ENCODE results near the gene EFCAB8.
"Not testable (repeated sequence)": the region's sequence is repeated elsewhere in the genome, so short reads cannot be mapped to it uniquely, and the experiment has no call there.

EFCAB8 gene

DNA sequence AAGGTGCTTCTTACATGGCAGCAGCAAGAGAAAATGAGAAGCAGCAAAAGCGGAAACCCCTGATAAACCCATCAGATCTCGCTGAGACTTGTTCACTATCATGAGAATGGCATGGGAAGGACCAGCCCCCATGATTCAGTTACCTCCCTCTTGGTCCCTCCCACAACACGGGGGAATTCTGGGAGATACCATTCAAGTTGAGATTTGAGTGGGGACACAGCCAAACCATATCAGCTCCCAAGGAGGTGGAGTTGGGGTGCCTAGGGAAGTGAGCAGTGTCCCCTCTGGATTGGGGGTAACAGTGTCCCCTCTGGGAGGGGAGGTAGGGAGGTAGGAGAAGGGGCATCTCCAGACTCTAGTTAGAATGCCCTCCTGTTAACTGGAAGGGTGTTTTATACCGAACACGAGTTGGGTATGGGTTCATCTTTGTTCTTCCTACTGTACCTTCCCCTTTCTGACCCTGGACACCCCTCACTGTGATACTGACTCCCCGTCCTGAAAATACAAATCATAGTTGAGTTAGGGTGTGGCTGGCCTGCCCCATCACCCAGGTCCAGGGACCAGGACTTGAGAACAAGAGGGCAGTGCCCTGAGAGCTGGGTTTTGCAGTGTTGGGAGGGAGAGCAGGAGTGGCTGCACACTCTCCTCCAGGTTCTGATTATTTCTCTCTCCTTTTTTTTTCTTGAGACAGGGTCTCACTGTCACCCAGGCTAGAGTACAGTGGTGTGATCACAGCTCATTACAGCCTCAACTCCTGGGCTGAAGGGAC is 62.0 kb downstream of the EFCAB8 start:
- Mint-ChIP-seq H3K4me3 (no peak overlapping the region), H3K27ac (no peak overlapping the region)

DNA sequence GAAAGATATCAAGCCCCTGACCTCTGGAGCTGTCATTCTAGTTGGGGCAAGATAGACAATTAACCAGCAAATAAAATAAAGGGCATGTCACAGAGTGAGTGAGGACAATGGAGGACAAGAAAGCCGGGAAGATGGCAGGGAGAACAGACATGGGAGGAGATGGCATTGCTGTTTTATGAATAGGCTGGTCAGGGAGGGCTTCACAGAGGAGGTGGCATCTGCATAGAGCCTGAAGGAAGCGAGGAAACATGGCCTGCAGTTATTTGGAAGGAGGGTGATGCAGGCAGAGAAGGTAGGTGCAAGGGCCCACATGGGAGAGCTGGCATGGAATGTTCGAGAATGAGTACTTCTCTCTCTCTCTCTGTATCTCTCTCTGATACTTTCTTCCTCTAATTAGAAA is 63.7 kb downstream of the EFCAB8 start:
- no peak for DNase-seq
- Mint-ChIP-seq H3K4me1 (no peaks in the 10 kb centered on the region), H3K27me3 (peaks cover 4% of the 10 kb centered on the region), H3K4me3 (no peak overlapping the region), H3K9me3 (no peaks in the 10 kb centered on the region), H3K27ac (no peak overlapping the region), H3K36me3 (no peaks in the 10 kb centered on the region)
- CTCF ChIA-PET: no interaction called here

More for the DNA sequence above, 62.0 kb downstream of the EFCAB8 start:
- H3K36me3 Mint-ChIP-seq: no peaks in the 10 kb centered on the region
- H3K4me1 Mint-ChIP-seq: no peaks in the 10 kb centered on the region
- H3K27me3 Mint-ChIP-seq: peaks cover 3% of the 10 kb centered on the region
- no peak for DNase-seq
- H3K9me3 Mint-ChIP-seq: peaks cover 6% of the 10 kb centered on the region
- CTCF ChIA-PET: interaction anchor here (0.6 to 1.5 kb wide), 2 partner anchors 84 to 122 kb away, joined by 3 read pairs; partner anchors contain the start of gene SUN5

DNA sequence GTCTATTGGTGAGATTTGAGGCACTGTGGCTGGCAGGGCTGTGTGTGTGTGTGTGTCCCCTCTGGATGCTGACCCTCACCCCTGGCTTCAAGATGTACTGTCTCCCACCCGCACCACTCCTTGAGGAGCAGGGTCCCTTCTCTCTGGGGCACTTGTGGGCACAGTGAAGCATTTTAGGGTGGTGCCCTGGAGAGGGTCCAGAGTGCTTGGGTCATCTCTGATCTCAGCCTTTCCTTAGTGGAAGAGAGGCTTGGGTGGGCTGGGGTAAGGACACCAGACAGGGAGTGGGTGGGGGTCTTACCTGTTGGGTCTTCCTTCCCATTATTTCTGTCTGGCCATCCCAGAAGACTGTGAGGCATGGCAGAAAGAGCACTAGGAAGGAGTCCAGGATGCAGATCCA is 66.1 kb downstream of the EFCAB8 start:
- Mint-ChIP-seq H3K27ac (no peak overlapping the region), H3K4me1 (no peaks in the 10 kb centered on the region), H3K36me3 (no peaks in the 10 kb centered on the region), H3K9me3 (no peaks in the 10 kb centered on the region), H3K4me3 (no peak overlapping the region), H3K27me3 (peaks cover 8% of the 10 kb centered on the region)
- CTCF ChIA-PET: interaction anchor here (1.1 to 1.2 kb wide), 2 partner anchors 80 to 154 kb away, joined by 3 read pairs; partner anchors contain the start of gene SUN5
- DNase-seq: no peak

DNA sequence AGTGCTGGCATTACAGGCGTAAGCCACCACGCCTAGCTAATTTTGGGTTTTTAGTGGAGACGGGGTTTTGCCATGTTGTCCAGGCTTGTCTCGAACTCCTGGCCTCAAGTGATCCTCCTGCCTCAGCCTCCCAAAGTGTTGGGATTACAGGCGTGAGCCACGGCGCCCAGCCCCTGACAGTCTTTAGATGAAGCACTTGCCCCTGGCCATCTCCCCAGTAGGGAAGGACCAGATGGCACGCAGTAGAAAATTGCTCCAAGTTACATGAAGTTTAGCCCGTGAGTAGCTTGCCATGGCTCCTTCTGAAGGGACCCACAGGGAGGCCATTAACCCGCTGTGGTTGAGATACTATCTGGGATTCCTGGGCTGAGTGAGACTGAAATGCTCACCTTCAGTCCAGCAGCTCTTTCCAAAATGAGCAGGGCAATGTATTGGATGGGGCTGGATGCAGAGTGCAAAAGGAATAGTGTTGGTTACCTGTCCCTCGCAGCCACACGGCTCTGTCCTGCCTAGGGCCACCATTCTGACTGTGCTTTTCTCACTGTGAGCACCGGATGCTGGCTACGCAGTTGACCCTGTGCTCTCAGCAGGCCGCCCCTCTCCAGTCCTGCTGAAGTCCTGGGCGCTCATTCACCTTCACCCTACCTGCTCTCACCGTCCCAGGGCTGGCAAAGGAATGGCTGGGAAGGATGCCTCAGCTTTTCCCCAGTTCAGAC is 66.9 kb downstream of the EFCAB8 start:
- Mint-ChIP-seq H3K27ac (no peak overlapping the region), H3K9me3 (no peaks in the 10 kb centered on the region), H3K4me3 (no peak overlapping the region), H3K4me1 (no peaks in the 10 kb centered on the region), H3K36me3 (no peaks in the 10 kb centered on the region), H3K27me3 (peaks cover 8% of the 10 kb centered on the region)
- DNase-seq: no peak
- CTCF ChIA-PET: interaction anchor here (1.2 kb wide), 1 partner anchor 79 kb away, joined by 3 read pairs; the partner anchor contains the start of gene SUN5

- Mint-ChIP-seq H3K4me3 (no peak overlapping the region), H3K36me3 (no peaks in the 10 kb centered on the region), H3K27ac (no peak overlapping the region), H3K4me1 (no peaks in the 10 kb centered on the region), H3K27me3 (peaks cover 8% of the 10 kb centered on the region), H3K9me3 (no peaks in the 10 kb centered on the region)
- DNase-seq: no peak
- CTCF ChIA-PET: no interaction called here
Observed at GRCh38 chr20:32929162-32929561, 70.4 kb downstream of the EFCAB8 start.

GRCh38 chr20:32930181-32930580 is 71.5 kb downstream of the EFCAB8 start:
- no peak overlapping the region for H3K27ac Mint-ChIP-seq
- H3K36me3 Mint-ChIP-seq: no peaks in the 10 kb centered on the region
- DNase-seq: no peak
- no peaks in the 10 kb centered on the region for H3K4me1 Mint-ChIP-seq
- H3K9me3 Mint-ChIP-seq: no peaks in the 10 kb centered on the region
- H3K27me3 Mint-ChIP-seq: peaks cover 8% of the 10 kb centered on the region
- CTCF ChIA-PET: no interaction called here
- H3K4me3 Mint-ChIP-seq: no peak overlapping the region

DNA sequence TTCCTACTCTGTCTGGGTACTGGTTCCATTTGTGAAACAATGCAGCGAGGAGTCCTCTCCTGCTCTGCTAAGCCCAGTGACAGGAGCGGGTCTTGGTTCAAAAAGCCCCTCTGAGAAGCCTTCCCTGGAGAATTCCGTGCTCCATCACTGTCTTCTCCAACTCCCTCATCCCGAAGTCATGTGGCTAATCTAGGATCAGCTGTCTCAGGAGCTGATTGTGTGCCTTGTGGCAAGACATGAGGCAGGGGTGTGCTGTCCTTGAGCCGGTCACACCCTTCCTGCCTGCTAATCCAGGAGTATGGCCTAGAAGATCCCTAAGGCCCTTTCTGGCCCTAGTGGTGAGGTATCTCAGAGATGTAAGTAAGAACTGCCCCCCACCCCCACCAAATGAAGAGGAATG is 72.0 kb downstream of the EFCAB8 start:
- Mint-ChIP-seq H3K9me3 (no peaks in the 10 kb centered on the region), H3K4me3 (no peak overlapping the region), H3K36me3 (no peaks in the 10 kb centered on the region), H3K4me1 (no peaks in the 10 kb centered on the region), H3K27ac (no peak overlapping the region), H3K27me3 (peaks cover 5% of the 10 kb centered on the region)
- CTCF ChIA-PET: no interaction called here
- DNase-seq: no peak

GRCh38 chr20:32934580-32934979 is 75.9 kb downstream of the EFCAB8 start:
- no peak for DNase-seq
- Mint-ChIP-seq H3K4me1 (no peaks in the 10 kb centered on the region), H3K4me3 (no peak overlapping the region), H3K36me3 (no peaks in the 10 kb centered on the region), H3K27me3 (peaks cover 12% of the 10 kb centered on the region), H3K9me3 (no peaks in the 10 kb centered on the region), H3K27ac (no peak overlapping the region)
- CTCF ChIA-PET: no interaction called here

GRCh38 chr20:32941155-32941885 is 82.6 kb downstream of the EFCAB8 start:
- Mint-ChIP-seq H3K36me3 (no peaks in the 10 kb centered on the region), H3K4me3 (no peak overlapping the region), H3K27ac (no peak overlapping the region), H3K9me3 (no peaks in the 10 kb centered on the region), H3K27me3 (peaks cover 14% of the 10 kb centered on the region), H3K4me1 (peaks cover 12% of the 10 kb centered on the region)
- CTCF ChIA-PET: no interaction called here
- DNase-seq: no peak

GRCh38 chr20:32943490-32944052 is 84.8 kb downstream of the EFCAB8 start:
- no peaks in the 10 kb centered on the region for H3K36me3 Mint-ChIP-seq
- H3K4me1 Mint-ChIP-seq: peaks cover 18% of the 10 kb centered on the region
- H3K4me3 Mint-ChIP-seq: no peak overlapping the region
- CTCF ChIA-PET: interaction anchor here (1.9 to 4.2 kb wide), 4 partner anchors 19 to 42 kb away, joined by 5 to 26 read pairs (median 21); no protein-coding TSS in a partner anchor
- peaks cover 14% of the 10 kb centered on the region for H3K27me3 Mint-ChIP-seq
- no peaks in the 10 kb centered on the region for H3K9me3 Mint-ChIP-seq
- H3K27ac Mint-ChIP-seq: no peak overlapping the region
- DNase-seq: no peak

DNA sequence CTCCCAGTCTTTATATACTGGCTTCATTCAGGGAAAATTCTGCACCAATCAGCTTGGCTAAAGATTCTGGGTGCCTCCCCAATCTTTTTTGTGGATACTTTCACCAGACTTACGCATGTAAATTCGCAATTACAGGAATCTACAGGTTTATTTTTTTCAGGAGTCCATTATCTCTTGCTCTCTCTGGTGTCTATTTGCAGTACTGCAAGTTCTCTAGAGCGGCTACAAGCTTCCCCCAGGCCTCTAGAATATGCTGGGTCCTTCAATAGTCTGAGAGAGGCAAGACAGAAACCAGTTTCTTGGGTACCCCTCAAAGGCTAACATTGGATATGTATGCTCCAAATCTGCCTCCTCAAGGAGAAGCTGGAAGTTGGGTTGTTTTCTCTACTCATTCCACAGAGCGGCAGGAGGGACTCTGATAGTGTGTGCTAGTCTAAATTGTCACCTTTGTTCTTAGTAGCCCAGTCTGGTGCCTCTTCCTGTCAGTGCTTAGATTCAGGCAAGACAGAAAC is 87.0 kb downstream of the EFCAB8 start:
- CTCF ChIA-PET: interaction anchor here (0.7 to 4.2 kb wide), 26 partner anchors 9 to 356 kb away, joined by 3 to 26 read pairs (median 4); partner anchors contain the start of genes BPIFB6 and SUN5
- DNase-seq: no peak
- Mint-ChIP-seq H3K4me3 (no peak overlapping the region), H3K9me3 (no peaks in the 10 kb centered on the region), H3K36me3 (no peaks in the 10 kb centered on the region), H3K4me1 (peaks cover 37% of the 10 kb centered on the region), H3K27ac (peak overlapping the region; percentile 66), H3K27me3 (no peaks in the 10 kb centered on the region)

DNA sequence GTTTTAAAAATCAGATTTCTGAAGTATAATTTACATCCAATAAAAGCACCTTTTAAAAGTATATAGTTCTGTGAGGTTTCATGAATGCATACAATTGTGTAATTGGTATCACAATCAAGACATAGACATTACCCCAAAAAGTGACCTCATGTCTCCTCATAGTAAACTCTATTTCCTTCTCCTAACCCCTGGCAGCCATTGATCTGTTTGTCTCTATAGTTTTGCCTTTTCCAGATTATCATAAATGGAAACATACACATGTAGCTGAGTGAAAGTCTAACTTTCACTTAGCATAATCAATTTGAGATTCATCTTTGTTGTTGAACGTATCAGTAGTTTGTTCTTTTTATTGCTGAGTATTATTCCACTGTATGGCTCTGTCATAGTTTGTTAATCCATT is 87.9 kb downstream of the EFCAB8 start:
- DNase-seq: no peak
- H3K27ac Mint-ChIP-seq: peak overlapping the region; percentile 66
- no peaks in the 10 kb centered on the region for H3K36me3 Mint-ChIP-seq
- no peaks in the 10 kb centered on the region for H3K9me3 Mint-ChIP-seq
- peaks cover 45% of the 10 kb centered on the region for H3K4me1 Mint-ChIP-seq
- CTCF ChIA-PET: interaction anchor here (1.1 to 4.2 kb wide), 12 partner anchors 11 to 345 kb away, joined by 3 to 26 read pairs (median 10); partner anchors contain the start of gene SUN5
- H3K27me3 Mint-ChIP-seq: no peaks in the 10 kb centered on the region
- no peak overlapping the region for H3K4me3 Mint-ChIP-seq

DNA sequence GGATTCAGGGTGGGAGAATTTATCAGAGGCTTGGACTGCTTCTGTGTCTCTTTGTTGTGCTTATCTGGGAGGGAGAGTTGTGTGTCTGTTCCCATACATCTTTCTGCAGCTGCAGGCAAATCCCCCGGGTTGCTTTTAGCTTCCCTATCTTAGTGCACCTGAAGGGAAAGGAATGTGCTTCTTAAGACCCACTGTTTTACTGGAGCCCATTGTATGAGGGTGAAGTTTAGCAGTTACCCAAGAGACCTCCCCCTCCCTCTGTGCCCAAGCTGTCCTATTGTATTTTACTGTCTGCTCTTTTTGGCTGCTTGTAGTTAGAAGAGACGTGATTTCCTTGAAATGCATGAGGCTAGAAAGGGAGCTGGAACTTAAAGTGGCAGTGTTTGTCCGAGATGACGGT is 91.8 kb downstream of the EFCAB8 start:
- H3K36me3 Mint-ChIP-seq, H3K27me3 Mint-ChIP-seq, DNase-seq, H3K9me3 Mint-ChIP-seq, H3K27ac Mint-ChIP-seq, H3K4me3 Mint-ChIP-seq: not testable (repeated sequence)
- CTCF ChIA-PET: interaction anchor here (1.1 to 1.5 kb wide), 2 partner anchors 14 to 49 kb away, joined by 3 to 4 read pairs; no protein-coding TSS in a partner anchor
- peaks cover 43% of the 10 kb centered on the region for H3K4me1 Mint-ChIP-seq

Measured in activated naive CD4-positive, alpha-beta T cell treated with anti-CD3 and anti-CD28 coated beads, Interleukin-2, amount 10 ng/mL, durations not matched to agents 7 days and 5 days (primary cell).